HL-60 (cell line): ENCODE results near the gene UGGT1.

Source experiments
- DNase-seq, 2 experiments: peaks; one replicate each; pipeline ENCODE4 v3.0.0-alpha.2; 2010 to 2020; ENCODE audit warnings: low read depth in 1 of 2, low spot score in 1 of 2
- H3K27ac ChIP-seq: fragments of 250-450 bp; sonication (Bioruptor Pico); replicated peaks from 2 replicates; pipeline ENCODE4 v1.5.1; 2020; ENCODE audit warnings: mild to moderate bottlenecking, moderate library complexity
- H3K27me3 ChIP-seq: fragments of 250-450 bp; sonication (Bioruptor Pico); 2 replicates; pipeline ENCODE4 v1.5.1; 2021; ENCODE audit warnings: mild to moderate bottlenecking, moderate library complexity; ENCODE audit not compliant: insufficient read depth, poor library complexity, severe bottlenecking
- H3K4me3 ChIP-seq: replicated peaks from 2 replicates; pipeline ENCODE4 v1.5.1; 2011; ENCODE audit warnings: mild to moderate bottlenecking, control low read depth, low read length; ENCODE audit not compliant: insufficient read depth
- CTCF ChIP-seq: IDR thresholded peaks from one replicate; pipeline ENCODE4 v1.5.1; 2011; ENCODE audit warnings: low read length, control low read depth, inconsistent platforms; ENCODE audit not compliant: insufficient read depth
- GABPA ChIP-seq: IDR thresholded peaks from 2 replicates; pipeline ENCODE4 v1.6.1; 2012; ENCODE audit warnings: low read depth
- POLR2AphosphoS5 ChIP-seq: IDR thresholded peaks from 2 replicates; pipeline ENCODE4 v1.6.1; 2012; ENCODE audit warnings: low read depth
- REST ChIP-seq: IDR thresholded peaks from 2 replicates; pipeline ENCODE4 v1.6.1; 2012; ENCODE audit warnings: low read depth; ENCODE audit not compliant: insufficient replicate concordance
- SPI1 ChIP-seq: IDR thresholded peaks from 2 replicates; pipeline ENCODE4 v1.6.1; 2012; ENCODE audit warnings: low read depth, mild to moderate bottlenecking, borderline replicate concordance

The UGGT1 gene

DNA sequence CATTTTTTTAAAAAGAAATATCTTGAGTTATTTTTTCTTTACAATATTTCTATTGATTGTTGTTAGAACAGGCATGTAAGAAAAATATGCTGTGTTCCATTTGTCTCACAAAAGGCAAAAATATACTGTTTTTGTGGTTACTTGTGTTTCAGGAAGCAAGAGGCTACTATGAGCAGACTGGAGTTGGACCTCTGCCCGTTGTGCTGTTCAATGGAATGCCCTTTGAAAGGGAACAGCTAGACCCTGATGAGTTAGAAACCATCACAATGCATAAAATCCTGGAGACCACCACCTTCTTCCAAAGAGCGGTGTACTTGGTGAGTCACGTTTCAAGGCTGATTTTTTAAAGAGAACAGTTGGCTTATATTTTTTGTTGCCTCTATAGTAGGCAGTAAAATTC is 54.7 kb downstream of the UGGT1 start:
- Histone ChIP-seq H3K4me3 (no peak overlapping the region), H3K27me3 (no peaks in the 10 kb centered on the region), H3K27ac (no peak overlapping the region)
- DNase-seq: no peak
- TF ChIP-seq CTCF (no peak), SPI1 (no peak), POLR2AphosphoS5 (no peak)

DNA sequence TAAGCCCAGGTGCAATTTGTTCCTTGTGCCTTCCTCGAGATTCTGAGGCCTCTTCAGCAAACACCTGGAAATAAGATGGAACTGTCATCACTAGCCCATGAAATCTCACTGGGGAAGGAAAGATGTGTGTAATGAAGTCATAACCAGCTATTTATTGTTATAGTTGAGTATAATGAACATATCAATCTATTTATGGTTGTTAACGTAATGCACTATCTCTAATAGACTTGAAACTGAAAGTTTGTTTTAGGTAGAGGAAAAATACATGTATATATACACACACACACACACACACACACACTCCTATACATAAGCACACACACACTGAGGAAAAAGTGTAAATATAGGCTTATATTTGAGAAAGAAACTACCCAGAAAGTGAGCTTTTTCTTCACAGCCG is 62.8 kb downstream of the UGGT1 start:
- no peak for DNase-seq
- H3K27me3 ChIP-seq: no peaks in the 10 kb centered on the region
- H3K27ac ChIP-seq: no peak overlapping the region
- no peak for TF ChIP-seq POLR2AphosphoS5
- TF ChIP-seq GABPA: no peak
- no peak for TF ChIP-seq SPI1
- no peak for TF ChIP-seq REST
- no peak for TF ChIP-seq CTCF
- no peak overlapping the region for H3K4me3 ChIP-seq

DNA sequence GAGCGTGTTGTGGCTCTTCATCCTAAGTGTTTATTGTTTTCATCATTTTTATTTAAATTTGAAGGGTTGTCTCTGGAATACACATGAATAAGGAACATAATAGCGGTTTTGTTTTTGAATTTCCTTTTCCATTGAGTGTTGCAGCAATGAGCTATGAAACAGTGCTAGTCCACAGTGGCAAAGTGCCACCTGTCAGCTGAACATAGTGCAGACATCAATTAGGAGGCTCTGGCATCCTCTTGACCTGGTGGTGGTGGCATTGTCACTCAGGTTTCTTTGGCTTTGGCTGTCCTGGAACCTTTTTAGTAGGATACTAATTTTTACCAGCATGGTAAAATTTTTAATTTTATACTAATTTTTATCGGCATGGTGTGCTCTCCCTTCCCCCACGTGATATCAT is 63.2 kb downstream of the UGGT1 start:
- H3K27ac ChIP-seq: no peak overlapping the region
- H3K27me3 ChIP-seq: no peaks in the 10 kb centered on the region
- TF ChIP-seq CTCF (no peak), REST (no peak), POLR2AphosphoS5 (no peak), SPI1 (no peak), GABPA (no peak)
- H3K4me3 ChIP-seq: no peak overlapping the region
- no peak for DNase-seq

GRCh38 chr2:128155970-128156369 is 65.0 kb downstream of the UGGT1 start:
- no peak for DNase-seq
- Histone ChIP-seq H3K27me3 (no peaks in the 10 kb centered on the region), H3K27ac (no peak overlapping the region), H3K4me3 (no peak overlapping the region)
- TF ChIP-seq POLR2AphosphoS5 (no peak), CTCF (no peak), SPI1 (no peak), REST (no peak), GABPA (no peak)
